CD4-positive, alpha-beta T cell (primary cell): ENCODE results near the gene AKAP8. TPM values are rescaled to one million over a fixed set of nuclear protein-coding genes. Genes with fewer than 3 reads are reported as not detected.
A peak's percentile ranks its signal among the peaks of the same experiment; 100 is the strongest.

Source experiments
- ATAC-seq: fragments of 200-7000 bp; cut with Tn5 transposase; one replicate; pipeline ENCODE4 v1.10.0; 2022; ENCODE audit warnings: mild to moderate bottlenecking; ENCODE audit not compliant: poor library complexity
- CTCF ChIA-PET: fragments of 350-600 bp; sonication (Branson Sonifier 250); formaldehyde crosslinking; loops from one replicate; lab custom pipeline; 2021; ENCODE audit warnings: antibody characterized with exemption, inconsistent platforms; lab: Charles Lee
- POLR2A ChIA-PET: fragments of 350-600 bp; sonication (Branson Sonifier 250); formaldehyde crosslinking; loops from one replicate; lab custom pipeline; 2021; ENCODE audit warnings: antibody characterized with exemption, inconsistent platforms; lab: Charles Lee
- DNase-seq, 14 experiments: peaks; one replicate each; pipeline ENCODE4 v3.0.0-alpha.2; 2013 to 2020; ENCODE audit warnings: mixed read lengths in 2 of 14
- H3K27ac ChIP-seq, 2 donors: one replicate each; pipeline versions ENCODE4 v1.5.1 to v1.7.0; 2013; ENCODE audit warnings: low read length in 2 of 2, low read depth in 1 of 2, mild to moderate bottlenecking in 1 of 2
- H3K27me3 ChIP-seq, 2 experiments: 1 replicate in 1 of 2; 2 replicates in 1 of 2; pipeline versions ENCODE4 v1.6.1 to v1.7.0; 2013; ENCODE audit warnings: low read length in 2 of 2, control low read depth in 1 of 2, mild to moderate bottlenecking in 1 of 2, moderate library complexity in 1 of 2; ENCODE audit not compliant: insufficient read depth in 2 of 2, control insufficient read depth in 1 of 2
- H3K36me3 ChIP-seq: one replicate; pipeline ENCODE4 v1.6.1; 2013; ENCODE audit warnings: low read length, control low read depth; ENCODE audit not compliant: insufficient read depth
- H3K4me1 ChIP-seq: one replicate; pipeline ENCODE4 v1.6.1; 2013; ENCODE audit warnings: low read length, control low read depth; ENCODE audit not compliant: insufficient read depth
- H3K4me3 ChIP-seq: one replicate; pipeline ENCODE4 v1.5.1; 2013; ENCODE audit warnings: mild to moderate bottlenecking, low read length, moderate library complexity
- H3K9me3 ChIP-seq, 2 experiments: 1 replicate in 1 of 2; 2 replicates in 1 of 2; pipeline versions ENCODE4 v1.6.1 to v1.7.0; 2013; ENCODE audit warnings: low read length in 2 of 2, mild to moderate bottlenecking in 2 of 2, control low read depth in 1 of 2, moderate library complexity in 1 of 2; ENCODE audit not compliant: control insufficient read depth in 1 of 2, insufficient read depth in 1 of 2
- H3K27ac Mint-ChIP-seq: one replicate; pipeline ENCODE4 v1.8.0; 2020; ENCODE audit warnings: mixed read lengths
- H3K27me3 Mint-ChIP-seq: one replicate; pipeline ENCODE4 v1.8.0; 2021; ENCODE audit warnings: mixed read lengths
- H3K36me3 Mint-ChIP-seq: one replicate; pipeline ENCODE4 v1.8.0; 2021; ENCODE audit warnings: low read depth, mixed read lengths
- H3K4me1 Mint-ChIP-seq: one replicate; pipeline ENCODE4 v1.8.0; 2021; ENCODE audit warnings: low read depth, mixed read lengths
- H3K4me3 Mint-ChIP-seq: one replicate; pipeline ENCODE4 v1.8.0; 2020; ENCODE audit warnings: mild to moderate bottlenecking, mixed read lengths
- H3K9me3 Mint-ChIP-seq: one replicate; pipeline ENCODE4 v1.8.0; 2020; ENCODE audit warnings: mixed read lengths
- intact Hi-C, 2 experiments: fragments of 100-400 bp; cut with DNase I in 1 of 2; cut with micrococcal nuclease in 1 of 2; formaldehyde crosslinking; loops; one replicate each; pipeline versions ENCODE4 v1.15.1 to v1.9.0; 2023 to 2025; cut with DNase I, micrococcal nuclease
- total RNA-seq, 174 experiments: library from RNA in 2 of 174; stranded (reverse) in 2 of 174; gene quantifications; one replicate each; pipeline ENCODE4 v1.2.3 and lab custom pipeline; 2021 to 2026
- TF ChIP-seq, protein P1 (sequence below): fragments of 200-600 bp; IDR thresholded peaks from one replicate; pipeline ENCODE4 v1.8.0; 2022; ENCODE audit warnings: antibody characterized with exemption, mild to moderate bottlenecking

AKAP8 gene
- total RNA-seq, 2 experiments from 2014 or later, result 87.5 to 90.1 TPM

DNA sequence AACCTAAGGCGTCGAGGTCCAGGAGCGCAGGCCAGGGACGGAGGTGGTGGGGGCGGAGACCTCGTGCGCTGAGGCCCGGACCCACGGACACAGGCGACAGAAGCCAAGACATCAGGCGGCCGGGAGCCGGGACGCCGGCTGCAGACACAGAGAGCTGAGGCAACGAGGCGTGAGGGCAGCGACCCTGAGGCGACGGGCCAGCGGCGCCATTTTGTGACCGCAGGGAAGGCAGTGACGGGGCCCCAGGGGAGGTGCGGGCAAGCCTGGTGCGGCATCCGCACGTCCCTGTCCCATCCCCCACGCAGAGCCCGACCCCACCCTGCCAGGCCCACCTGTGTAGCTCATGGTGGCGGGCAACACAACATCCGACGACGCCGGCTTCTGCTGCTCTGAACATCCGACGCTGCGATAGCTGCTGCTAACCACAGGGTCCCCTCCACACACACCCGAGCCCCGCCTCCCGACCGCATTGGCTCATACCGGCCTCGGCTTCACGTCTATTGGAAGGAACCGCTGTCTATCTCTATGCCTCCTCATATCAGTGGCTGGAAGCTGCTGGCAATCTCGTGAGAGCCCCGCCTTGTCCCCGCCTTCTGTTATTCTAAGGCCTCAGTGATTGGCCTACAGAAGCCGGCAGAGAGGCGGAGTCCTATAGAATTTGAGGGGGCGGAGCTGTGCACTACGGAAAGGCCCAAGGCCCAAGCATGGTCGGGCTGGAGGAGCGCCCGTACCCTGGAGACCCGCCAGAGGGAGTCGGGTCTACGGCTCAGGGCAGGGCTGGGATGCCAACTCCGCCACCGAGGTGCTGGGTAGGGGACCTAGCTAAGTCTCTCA lies 39.2 kb upstream of the AKAP8 start, which contains the start of gene AKAP8L:
AKAP8L (minus strand) TSS at position 410 of the 834 bp plus-strand sequence; CDS start at position 345, 65 bp downstream.
- peak within 1 kb of the TSS; percentile 92 for H3K27ac Mint-ChIP-seq
- H3K27ac ChIP-seq, result peak within 1 kb of the TSS; percentile 53 to 83
- peak within 1 kb of the TSS; percentile 94 for H3K4me3 Mint-ChIP-seq
- intact Hi-C loops, result loop anchor here (1.0 to 5.0 kb wide), 12 partner anchors 14 to 242 kb away; partner anchors contain the start of genes AKAP8 (in 1 of the 2) and BRD4 (in 1 of the 2)
- TF ChIP-seq, protein P1, sequence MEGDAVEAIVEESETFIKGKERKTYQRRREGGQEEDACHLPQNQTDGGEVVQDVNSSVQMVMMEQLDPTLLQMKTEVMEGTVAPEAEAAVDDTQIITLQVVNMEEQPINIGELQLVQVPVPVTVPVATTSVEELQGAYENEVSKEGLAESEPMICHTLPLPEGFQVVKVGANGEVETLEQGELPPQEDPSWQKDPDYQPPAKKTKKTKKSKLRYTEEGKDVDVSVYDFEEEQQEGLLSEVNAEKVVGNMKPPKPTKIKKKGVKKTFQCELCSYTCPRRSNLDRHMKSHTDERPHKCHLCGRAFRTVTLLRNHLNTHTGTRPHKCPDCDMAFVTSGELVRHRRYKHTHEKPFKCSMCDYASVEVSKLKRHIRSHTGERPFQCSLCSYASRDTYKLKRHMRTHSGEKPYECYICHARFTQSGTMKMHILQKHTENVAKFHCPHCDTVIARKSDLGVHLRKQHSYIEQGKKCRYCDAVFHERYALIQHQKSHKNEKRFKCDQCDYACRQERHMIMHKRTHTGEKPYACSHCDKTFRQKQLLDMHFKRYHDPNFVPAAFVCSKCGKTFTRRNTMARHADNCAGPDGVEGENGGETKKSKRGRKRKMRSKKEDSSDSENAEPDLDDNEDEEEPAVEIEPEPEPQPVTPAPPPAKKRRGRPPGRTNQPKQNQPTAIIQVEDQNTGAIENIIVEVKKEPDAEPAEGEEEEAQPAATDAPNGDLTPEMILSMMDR, result peak; percentile 85
- ChIA-PET CTCF (interaction anchor here (0.6 to 4.1 kb wide), 29 partner anchors 8 to 327 kb away, joined by 3 to 105 read pairs (median 5); partner anchors contain the start of genes AKAP8, RASAL3 and WIZ), POLR2A (interaction anchor here (0.6 to 8.2 kb wide), 47 partner anchors 10 to 1796 kb away, joined by 3 to 208 read pairs (median 5); partner anchors contain the start of genes AKAP8, BRD4, HSH2D and RASAL3)
- peak; percentile 94 to 100 (median 98) for DNase-seq
- H3K36me3 ChIP-seq, result peaks cover 22% of the 10 kb centered on the region
- ATAC-seq, result peak; percentile 92
- H3K27me3 ChIP-seq, result no peaks in the 10 kb centered on the region
- peaks cover 0 to 11% of the 10 kb centered on the region in 2 experiments for H3K9me3 ChIP-seq
- H3K27me3 Mint-ChIP-seq, result no peaks in the 10 kb centered on the region
- peaks cover 40% of the 10 kb centered on the region for H3K4me1 ChIP-seq
- H3K4me1 Mint-ChIP-seq, result peaks cover 46% of the 10 kb centered on the region
- peaks cover 50% of the 10 kb centered on the region for H3K36me3 Mint-ChIP-seq
- no peaks in the 10 kb centered on the region for H3K9me3 Mint-ChIP-seq
- H3K4me3 ChIP-seq, result peak within 1 kb of the TSS; percentile 94

DNA sequence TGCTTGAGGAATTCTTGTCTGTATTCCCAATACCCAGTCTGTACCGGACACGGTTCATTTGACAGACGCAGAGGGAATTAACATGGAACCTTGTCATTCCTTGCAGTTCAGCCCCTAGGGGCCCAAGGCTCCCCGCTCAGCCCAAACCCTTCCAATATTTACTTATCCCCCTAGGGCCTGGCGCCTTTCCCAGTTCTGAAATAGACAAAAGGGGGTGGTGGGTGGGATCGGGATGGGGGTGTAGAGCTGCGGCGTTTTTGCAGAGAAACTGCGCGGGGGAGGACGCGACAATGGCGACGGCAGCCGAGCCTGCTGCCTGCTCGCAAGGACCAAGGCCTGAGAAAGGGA lies 38.6 kb upstream of the AKAP8 start:
- intact Hi-C loops, result loop anchor here (1.0 to 5.0 kb wide), 8 partner anchors 15 to 241 kb away; partner anchors contain the start of gene BRD4 (in 1 of the 2)
- Mint-ChIP-seq H3K9me3 (no peaks in the 10 kb centered on the region), H3K27ac (peak overlapping the region; percentile 92), H3K27me3 (no peaks in the 10 kb centered on the region), H3K36me3 (peaks cover 48% of the 10 kb centered on the region), H3K4me3 (peak overlapping the region; percentile 94), H3K4me1 (peaks cover 52% of the 10 kb centered on the region)
- ChIA-PET CTCF (interaction anchor here (1.1 to 4.1 kb wide), 10 partner anchors 36 to 326 kb away, joined by 3 to 105 read pairs (median 16); partner anchors contain the start of genes AKAP8 and RASAL3), POLR2A (interaction anchor here (0.8 to 8.2 kb wide), 34 partner anchors 9 to 728 kb away, joined by 3 to 208 read pairs (median 5); partner anchors contain the start of genes AKAP8, BRD4, HSH2D and RASAL3)
- H3K4me1 ChIP-seq, result peaks cover 45% of the 10 kb centered on the region
- DNase-seq, result peak in 1 of 14 experiments; percentile 8
- peaks cover 16% of the 10 kb centered on the region for H3K36me3 ChIP-seq
- H3K4me3 ChIP-seq, result peak overlapping the region; percentile 94
- H3K9me3 ChIP-seq, result peaks cover 0 to 7% of the 10 kb centered on the region in 2 experiments
- TF ChIP-seq, protein P1, result no peak
- peak overlapping the region; percentile 53 to 83 for H3K27ac ChIP-seq
- H3K27me3 ChIP-seq, result no peaks in the 10 kb centered on the region
- ATAC-seq, result no peak

DNA sequence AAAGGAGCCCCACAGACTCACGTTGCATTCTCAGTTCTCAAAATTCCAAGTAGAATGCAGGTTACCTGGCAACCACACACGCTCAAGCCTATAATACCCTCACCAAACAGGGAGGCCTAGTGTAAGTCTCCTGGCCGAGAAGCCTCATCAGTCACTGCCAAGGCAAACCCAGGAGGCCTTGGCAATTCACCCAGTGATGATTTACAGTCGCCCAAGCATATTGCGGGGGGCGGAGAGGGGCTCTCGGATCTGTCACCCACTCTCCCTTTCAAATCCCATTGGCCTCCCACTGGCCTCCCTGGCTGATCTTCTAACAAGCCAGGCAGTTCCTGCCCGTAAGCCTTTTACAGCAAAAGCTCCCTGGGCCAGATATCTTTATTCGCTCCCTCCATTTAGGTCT lies 38.1 kb upstream of the AKAP8 start:
- H3K27ac Mint-ChIP-seq, result peak overlapping the region; percentile 92
- ATAC-seq, result no peak
- intact Hi-C loops, result loop anchor here (1.0 to 5.0 kb wide), 8 partner anchors 15 to 241 kb away; partner anchors contain the start of gene BRD4 (in 1 of the 2)
- H3K27ac ChIP-seq, result peak overlapping the region in 1 of 2 donors; percentile 53
- TF ChIP-seq, protein P1, result no peak
- peaks cover 57% of the 10 kb centered on the region for H3K4me1 Mint-ChIP-seq
- no peak for DNase-seq
- ChIA-PET POLR2A (interaction anchor here (0.8 to 8.2 kb wide), 8 partner anchors 12 to 134 kb away, joined by 3 to 208 read pairs (median 20); partner anchors contain the start of genes AKAP8, BRD4 and RASAL3), CTCF (interaction anchor here (2.4 to 4.1 kb wide), 2 partner anchors 50 to 138 kb away, joined by 31 to 105 read pairs; no protein-coding TSS in a partner anchor)
- H3K36me3 ChIP-seq, result peaks cover 14% of the 10 kb centered on the region
- H3K9me3 ChIP-seq, result peaks cover 0 to 2% of the 10 kb centered on the region in 2 experiments
- peaks cover 48% of the 10 kb centered on the region for H3K36me3 Mint-ChIP-seq
- H3K9me3 Mint-ChIP-seq, result no peaks in the 10 kb centered on the region
- H3K4me3 Mint-ChIP-seq, result peak overlapping the region; percentile 94
- H3K4me3 ChIP-seq, result peak overlapping the region; percentile 94
- H3K4me1 ChIP-seq, result peaks cover 50% of the 10 kb centered on the region
- no peaks in the 10 kb centered on the region for H3K27me3 ChIP-seq
- H3K27me3 Mint-ChIP-seq, result no peaks in the 10 kb centered on the region
